OCI-LY7 (cell line): Measurements from ENCODE around the gene YOD1.

Source experiments
- EZH2phosphoT487 ChIP-seq: fragments of 200-600 bp; sonication (generic); IDR thresholded peaks from 2 replicates; pipeline ENCODE4 v1.6.1; 2018; ENCODE audit warnings: low read depth, borderline replicate concordance, mild to moderate bottlenecking, mixed run types, antibody characterized with exemption, low read length, moderate library complexity, mixed read lengths
- TF ChIP-seq, protein P1 (sequence below): fragments of 200-600 bp; sonication (generic); conservative IDR thresholded peaks from 2 replicates; pipeline ENCODE4 v1.5.1; 2014; ENCODE audit warnings: mild to moderate bottlenecking, antibody characterized with exemption, low read length, moderate library complexity, mixed read lengths

DNA sequence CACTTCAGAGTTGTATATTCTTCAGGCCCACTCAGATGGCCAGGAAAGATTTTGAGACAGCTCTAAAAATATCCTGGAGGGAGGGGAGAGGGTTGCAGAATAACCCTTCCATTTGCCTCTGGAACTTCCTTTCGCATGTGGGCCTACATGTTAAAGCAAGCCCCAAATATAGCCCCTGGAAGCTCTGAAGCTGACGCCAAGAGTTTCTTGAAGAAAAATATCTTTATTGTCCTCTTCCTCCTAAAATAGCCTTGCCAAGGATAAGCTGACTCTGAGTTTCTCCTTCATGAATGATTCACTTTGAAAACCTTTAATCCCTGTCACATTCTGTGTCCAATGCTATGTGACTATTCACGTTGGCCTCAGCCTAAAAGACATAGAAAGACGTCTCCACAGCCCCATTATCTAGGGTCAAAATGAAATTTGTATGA lies 24.9 kb downstream of the YOD1 start:
- TF ChIP-seq, protein P1, sequence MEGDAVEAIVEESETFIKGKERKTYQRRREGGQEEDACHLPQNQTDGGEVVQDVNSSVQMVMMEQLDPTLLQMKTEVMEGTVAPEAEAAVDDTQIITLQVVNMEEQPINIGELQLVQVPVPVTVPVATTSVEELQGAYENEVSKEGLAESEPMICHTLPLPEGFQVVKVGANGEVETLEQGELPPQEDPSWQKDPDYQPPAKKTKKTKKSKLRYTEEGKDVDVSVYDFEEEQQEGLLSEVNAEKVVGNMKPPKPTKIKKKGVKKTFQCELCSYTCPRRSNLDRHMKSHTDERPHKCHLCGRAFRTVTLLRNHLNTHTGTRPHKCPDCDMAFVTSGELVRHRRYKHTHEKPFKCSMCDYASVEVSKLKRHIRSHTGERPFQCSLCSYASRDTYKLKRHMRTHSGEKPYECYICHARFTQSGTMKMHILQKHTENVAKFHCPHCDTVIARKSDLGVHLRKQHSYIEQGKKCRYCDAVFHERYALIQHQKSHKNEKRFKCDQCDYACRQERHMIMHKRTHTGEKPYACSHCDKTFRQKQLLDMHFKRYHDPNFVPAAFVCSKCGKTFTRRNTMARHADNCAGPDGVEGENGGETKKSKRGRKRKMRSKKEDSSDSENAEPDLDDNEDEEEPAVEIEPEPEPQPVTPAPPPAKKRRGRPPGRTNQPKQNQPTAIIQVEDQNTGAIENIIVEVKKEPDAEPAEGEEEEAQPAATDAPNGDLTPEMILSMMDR: no peak
- TF ChIP-seq EZH2phosphoT487: no peak
